Stimulated activated CD4-positive, alpha-beta T cell treated with anti-CD3 and anti-CD28 coated beads, Interleukin-4, amount 100 ng/mL, for 1 hour (primary cell): ENCODE data around the gene TBCC.
"Not testable (repeated sequence)": the region's sequence is repeated elsewhere in the genome, so short reads cannot be mapped to it uniquely, and the experiment has no call there.

ENCODE experiments used
- DNase-seq: peaks from one replicate; pipeline ENCODE4 v3.0.0-alpha.2; 2020

The TBCC gene

DNA sequence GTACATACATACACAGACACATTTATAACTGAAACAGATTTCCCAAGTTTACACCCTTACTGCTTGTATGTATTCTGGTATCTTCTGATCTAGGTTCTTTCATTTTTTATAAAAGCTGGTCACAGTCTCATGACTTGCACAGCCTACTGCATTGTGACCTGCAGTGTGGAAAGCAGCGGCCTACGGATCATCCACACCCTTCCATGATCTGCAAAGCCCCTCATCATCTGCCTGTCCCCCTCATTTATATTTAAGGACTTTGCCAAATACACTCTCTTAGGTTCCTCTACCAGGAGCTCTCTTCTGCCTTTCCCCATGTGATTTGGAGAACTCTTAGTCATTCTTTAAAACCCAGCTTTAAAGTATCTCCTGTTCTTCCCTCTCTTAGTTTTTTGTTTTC lies 23.9 kb upstream of the TBCC start:
- DNase-seq, result no peak

DNA sequence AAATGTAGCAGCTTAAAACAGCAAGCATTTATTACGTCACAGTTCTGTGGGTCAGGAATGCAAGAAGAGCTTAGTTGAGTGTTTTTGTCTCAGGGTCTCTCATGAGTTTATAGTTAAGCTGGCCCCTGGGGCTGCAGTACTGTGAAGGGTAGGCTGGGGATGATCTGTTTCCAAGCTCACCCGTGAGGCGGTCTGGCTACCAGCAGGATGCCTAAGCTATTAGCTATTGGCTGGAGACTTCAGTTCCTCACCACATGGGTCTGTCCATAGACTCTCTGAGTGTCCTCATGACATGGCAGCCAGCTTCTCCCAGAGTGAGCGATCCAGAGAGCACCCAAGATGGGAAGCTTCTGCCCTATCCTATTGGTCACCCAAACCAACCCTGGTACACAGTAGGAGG lies 23.1 kb upstream of the TBCC start:
- no peak for DNase-seq

DNA sequence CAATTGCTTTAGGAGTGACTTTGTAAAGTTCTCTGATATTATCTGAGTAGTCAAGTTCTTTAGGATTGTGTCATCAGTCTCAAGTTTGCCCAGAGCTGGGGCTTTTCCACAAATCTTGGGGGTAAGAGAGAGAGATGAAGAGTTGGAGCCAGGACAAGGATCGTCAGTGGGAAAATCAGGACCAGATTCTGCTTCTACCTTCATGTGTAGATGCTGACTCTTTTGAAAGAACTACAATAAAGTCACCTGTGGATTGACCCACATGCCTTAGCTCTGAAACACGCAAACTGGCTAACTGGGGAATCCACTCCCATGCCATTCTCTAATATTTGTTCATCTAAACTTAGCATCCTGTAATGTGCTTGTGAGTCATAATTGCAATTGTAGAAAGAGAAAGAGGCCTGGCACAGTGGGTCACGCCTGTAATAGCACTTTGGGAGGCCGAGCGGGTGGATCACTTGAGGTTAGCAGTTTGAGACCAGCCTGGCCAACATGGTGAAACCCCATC lies 20.3 kb upstream of the TBCC start:
- no peak for DNase-seq

DNA sequence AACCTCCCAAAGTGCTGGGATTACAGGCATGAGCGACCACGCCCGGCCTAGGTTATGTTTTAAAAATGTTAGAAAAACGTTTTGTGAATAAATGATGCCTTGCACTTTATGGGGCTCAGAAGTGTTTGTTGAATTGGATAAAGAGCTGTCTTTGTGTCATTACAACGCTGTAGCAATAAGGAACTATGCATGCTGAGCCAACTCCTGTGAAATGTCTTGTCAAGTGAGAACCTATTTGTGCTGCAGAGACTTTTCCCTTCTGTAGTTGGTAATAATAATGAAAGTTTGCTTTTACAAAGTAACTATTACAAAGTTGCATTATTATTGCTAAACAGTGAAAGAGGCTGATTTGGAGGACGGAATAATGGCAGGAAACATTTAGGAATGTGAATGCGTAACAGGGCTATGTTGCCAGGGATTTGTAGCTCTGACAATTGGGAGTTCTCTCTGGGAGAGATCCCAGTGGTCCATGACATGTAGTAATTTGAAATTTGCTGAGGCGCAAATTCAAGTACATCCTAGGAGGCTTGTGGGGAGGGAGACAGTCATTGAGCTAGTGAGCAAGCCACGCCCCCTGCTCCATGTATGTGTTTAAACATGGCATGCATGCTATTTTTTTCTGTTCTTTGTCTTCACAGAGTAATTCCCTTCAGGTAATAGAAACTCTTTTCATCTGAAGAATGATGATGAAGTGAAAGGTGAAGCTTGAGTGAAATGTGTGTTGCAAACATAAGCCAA lies 19.2 kb upstream of the TBCC start:
- DNase-seq, result no peak

DNA sequence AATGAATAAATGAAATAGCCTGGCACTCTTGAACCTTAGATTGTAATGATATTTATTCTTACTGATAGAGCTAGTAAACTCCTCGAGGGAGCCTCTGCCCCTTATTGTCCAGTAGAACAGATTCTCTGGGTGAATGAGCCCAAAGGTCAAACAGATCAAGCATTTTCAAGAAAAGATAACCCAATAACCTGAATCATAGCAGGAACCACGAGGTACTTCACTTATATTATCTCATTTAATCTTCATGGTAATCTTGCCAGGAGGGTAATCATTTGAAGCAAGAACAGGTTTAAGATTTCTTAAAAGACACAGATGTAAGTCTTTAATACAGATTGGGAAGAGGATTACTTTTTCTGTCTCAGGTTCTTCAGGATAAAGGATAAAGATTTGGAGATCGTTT lies 17.0 kb upstream of the TBCC start:
- no peak for DNase-seq

DNA sequence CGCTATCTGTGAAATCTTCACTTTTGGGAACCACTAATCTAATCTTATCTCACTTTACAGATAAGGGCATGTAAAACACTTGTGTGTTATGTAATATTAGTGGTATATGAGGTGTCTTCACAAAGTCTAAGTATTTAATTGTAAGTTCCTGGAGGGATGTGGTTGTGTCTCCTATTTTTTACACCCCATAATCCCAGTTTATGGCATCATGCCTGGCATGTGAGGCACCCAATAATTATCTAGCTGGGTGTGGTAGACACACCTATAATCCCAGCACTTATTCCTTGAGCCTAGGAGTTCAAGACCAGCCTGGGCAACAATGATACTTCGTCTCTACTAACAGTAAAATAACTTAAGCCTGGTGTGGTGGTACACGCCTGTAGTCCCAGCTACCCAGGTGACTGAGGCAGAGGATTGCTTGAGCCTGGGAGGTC lies 16.5 kb upstream of the TBCC start:
- no peak for DNase-seq

DNA sequence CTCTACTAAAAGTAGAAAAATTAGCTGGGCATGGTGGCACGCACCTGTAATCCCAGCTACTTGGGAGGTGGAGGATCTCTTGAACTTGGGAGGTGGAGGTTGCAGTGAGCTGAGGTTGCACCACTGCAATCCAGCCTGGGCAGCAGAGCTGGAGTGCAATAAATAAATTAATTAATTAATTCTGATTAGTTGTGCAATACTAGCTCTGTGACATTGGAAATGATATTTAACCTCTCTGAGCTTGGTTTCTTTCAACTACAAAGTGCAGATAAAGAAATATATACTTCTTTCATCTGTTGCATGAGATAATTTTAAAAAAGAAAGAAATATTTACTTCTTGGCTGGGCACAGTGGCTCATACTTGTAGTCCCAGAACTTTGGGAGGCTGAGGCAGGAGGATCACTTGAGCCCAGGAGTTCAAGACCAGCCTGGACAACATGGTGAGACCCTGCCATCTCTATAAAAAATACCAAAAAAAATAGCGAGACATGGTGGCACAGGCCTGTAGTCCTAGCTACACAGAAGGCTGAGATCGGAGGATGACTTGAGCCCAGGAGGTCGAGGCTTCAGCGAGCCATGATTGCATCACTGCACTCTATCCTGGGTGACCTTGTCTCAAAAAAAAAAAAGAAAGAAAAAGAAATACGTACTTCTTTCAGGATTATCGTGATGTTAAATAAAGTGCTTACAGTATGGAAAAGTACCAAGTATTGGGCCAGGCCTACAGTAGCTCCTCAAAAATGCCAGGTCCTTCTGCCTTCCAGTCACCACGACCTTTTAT lies 15.6 kb upstream of the TBCC start:
- DNase-seq, result no peak

DNA sequence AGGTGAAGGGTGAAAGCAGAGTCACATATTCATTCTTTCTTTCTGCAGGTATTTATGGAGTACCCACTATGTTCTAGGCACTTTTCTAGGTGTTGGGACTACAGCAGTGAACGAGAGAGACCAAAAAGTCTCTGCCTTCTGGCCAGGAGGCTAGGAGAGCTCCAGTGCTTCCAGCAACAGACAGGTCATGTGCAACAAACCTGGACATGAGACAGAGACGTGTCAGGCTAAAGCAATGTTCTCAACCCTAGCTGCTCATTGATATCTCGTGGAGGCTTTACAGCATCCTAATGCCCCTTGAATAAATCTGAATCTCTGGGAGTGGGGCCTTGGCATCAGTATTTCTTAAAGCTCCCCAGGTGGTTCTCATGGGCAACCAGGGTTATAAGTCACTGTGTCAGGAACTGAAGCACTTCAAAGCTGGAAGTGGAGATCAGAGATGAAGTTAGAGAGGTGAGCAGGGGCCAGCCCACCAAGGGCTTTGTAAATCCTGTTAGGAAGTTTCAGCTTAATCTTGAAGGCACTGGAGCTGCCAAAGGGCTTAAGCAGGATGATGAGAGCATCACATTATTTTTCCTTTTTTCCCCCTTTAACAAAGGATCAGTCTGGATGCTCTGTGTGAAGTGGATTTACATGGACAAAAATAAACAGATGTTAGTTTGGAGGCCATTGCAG lies 13.0 kb upstream of the TBCC start:
- no peak for DNase-seq

DNA sequence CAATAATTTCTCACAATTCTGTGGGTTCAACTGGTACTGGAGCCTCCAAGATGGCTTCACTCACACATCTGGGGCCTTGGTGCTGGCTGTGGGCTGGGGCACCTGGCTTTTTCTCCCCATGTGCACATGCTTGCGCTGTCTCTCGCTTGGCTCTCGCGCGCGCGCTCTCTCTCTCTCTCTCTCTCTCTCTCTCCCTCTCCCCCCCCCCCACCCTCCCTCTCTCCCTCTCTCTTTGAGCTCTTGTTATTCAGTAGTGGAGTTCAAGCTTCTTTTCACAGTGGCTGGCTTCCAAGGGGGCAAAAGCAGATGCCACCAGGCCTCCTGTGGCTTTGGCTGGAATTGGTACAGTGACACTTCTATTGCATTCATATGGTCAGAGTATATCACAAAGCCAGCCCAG lies 10.8 kb upstream of the TBCC start:
- DNase-seq, result no peak

DNA sequence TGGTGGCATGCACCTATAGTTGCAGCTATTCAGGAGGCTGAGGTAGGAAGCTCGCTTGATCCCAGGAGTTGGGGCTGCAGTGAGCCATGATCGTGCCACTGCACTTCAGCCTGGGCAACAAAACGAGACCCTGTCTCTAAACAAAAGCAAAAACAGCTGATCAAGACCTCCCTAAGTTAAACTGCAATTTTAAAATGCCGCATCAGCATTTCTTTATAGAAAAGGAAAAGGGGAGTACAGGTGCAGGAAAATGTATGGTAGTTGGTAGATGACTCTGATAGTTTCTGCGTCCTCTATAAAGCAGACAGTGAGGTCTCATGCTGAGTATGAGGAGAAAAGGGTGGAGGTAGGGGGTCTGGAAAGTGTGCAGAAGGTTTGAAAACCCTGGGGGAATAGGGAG lies 8.9 kb upstream of the TBCC start:
- DNase-seq, result no peak

DNA sequence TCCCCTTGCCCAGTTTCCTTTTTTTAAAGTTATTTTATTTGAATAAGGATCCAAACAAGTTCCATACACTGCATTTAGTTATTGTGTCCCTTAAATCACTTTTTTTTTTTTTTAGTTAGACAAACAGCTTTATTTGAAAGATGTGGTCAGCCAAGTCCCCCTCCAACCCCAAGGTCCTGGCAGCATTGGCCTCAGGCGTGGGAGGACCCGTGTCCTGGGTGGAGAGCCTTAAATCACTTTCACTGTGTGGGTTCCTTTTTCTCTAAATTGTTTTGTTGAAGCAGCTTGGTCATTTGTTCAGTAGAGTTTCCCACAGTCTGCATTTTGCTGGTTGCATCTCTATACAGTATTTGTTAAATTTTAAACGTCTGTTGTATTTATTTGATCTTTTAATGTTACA lies 5.2 kb upstream of the TBCC start:
- no peak for DNase-seq

DNA sequence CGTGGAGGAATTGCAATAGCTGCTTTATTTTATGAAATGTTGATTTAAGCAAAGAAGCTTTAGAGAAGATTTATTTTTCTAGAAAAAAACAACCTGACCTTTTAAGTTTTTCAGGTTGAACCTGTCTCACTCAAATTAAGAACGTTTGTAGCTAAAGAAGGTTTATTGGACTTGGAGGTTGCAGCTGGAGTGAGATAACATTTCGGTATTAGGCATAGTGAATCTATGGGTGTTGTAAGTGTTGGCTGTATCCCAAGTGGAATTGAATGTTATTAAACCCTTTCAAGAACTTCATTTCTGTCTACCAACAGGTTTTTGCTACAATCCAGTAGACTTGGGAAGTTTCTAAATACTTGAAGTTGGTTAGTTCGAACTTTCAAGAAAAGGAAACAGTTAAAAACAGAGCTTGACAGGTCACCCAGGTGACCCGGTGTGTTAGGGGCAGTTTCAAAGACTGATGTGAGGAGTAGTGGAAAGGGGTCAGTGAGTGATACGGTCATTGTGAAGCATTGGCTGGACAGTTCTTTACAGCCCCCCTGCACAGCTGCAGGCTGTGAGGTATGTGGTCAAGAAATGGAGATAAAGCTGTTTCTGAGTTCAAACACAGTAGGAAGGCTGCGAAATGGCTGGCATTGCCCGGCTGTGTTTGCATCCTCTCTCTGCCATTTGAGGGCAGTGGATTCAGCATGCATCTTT lies 2.4 kb upstream of the TBCC start:
- no peak for DNase-seq

DNA sequence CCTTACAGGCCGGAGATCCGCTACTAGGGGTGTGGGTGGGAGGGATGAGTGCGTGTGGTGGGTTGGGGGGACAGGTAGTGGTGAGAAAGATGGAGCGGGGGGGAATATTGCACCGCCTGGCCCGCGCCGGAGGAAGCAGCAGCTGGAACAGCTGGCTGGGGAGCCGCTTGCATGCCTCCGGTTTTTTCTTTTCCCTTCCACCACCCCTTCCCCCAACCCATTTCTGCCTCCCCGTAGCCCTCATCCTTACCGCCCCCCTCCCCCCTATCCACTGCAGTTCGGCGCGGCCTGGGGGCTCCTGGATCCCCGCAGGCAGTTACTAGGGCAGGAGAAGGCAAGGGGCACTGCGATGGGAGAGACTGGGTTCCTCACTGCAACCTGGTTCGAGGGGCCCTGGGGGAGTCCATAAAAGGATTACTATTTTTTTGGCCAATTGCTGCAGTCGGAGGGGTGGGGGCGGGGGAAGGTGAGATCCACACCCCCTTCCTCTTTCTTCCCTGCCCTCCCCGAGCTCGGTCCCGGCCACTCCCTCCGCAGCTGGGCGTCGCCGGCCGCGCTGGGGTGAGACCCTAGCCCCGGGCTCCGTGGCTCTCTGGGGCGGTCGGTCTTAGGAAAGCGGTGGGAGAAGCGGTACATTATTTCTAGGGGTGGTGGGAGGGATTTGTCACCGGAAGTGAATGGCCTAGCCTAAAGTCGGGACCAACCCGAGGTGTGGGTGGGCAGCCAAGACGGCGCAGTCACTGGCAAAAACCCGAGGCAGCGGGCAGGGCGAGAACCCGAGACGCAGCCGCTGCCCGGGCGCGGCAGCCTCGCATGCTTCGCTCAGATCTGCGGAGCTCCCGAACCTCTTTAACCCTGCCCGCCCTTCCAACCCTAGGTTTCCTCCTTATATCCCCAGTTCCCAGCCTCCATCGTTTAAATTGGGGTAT lies 824 bp upstream of the TBCC start:
- peak; percentile 77 for DNase-seq

DNA sequence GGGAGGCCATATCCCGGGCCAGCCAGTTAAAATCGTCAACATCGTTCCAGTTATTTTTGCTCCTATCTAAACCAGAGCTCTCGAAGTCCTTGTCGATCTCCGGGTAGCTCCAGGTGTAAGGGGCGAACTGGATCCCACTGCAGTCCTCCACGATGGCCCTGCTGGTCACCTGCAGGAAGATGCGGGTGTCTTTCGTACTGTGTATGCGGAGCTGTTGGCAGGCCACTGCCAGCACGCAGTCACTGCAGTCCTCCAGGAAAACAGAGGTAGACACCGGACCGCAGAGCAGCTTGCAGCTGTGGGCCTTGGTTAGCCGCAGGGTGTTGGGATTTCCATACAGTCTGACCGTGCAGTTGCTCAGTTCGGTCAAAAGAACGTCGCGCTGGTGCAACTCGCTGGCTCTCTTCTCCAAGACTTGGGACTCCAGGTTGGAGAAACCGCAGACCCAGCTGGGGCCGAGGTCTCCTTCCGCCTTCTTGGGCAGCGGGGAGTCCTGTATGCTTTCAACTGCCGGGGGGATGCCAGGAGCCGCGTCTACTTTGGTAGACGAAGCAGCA lies 742 bp downstream of the TBCC start:
- DNase-seq, result no peak

DNA sequence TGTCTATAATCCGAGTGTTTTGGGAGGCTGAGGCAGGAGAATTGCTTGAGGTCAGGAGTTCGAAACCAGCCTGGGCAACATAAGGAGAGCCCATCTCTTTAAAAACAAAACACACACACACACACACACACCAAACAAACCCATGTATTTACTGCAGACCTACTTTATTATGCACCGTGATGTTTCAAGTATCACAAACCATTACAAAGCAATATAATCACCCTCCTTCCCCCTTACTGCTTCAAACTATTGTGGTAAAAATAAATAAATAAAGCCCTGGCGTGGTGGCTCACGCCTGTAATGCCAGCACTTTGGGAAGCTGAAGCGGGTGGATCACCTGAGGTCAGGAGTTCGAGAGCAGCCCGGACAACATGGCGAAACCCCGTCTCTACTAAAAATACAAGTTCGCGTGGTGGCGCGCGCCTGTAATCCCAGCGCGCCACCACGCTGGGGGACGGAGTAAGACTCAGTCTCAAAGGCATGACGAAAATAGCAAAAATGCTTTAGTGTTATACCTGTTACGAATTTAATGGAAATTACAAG lies 1.5 kb downstream of the TBCC start:
- no peak for DNase-seq

DNA sequence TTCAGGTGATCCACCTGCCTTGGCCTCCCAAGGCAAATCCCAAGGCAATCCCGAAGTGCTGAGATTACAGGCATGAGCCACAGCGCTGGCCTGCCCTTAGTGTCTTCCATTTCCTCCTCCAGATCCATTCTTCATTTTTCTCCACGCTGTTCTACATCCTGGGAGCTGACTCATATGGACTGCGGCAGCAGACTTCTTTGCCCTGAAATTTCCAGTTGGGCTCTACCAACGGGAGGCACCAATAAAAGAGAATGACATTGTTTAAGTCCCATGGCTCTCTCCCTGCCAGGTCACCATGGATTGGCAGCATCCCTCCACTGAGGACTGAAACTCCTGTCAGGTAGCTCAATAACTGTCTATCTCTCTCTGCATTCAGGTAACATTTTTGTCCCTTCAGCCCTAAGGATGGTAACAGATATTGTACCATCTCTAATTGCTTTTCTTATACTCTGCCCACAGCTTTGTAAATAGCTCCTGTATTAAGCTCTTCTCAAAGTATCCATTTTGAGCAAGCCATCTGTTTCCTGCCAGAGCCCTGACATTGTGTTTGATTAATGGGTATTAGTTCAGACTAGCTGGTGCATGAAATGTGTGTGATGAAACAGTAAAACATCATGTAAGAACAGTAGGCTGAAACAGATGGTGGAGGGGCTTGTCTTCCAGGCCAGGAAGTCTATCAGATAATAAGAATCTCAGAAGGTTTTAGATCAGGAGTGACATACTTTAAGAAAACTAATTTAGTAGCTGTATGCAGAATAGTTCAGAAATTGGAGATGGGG lies 3.6 kb downstream of the TBCC start:
- no peak for DNase-seq

DNA sequence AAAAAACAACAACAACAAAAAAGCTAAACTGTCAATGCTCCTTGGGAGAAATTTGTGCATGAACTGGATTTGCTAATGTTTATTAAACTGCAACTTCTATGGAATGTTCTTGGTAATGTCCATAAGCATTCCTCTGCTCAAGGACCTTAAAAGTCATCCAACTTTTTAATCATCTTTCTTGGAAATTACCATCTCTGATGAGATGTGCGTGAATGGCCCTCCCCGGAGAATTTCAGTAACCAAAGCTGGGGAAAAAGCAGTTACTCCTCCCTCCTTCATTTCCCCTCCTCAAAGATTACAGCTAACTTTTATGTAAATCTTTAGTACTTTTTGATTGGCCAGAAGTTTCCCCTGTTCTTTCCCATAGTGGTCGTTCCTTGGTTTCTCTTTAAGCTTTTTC lies 5.2 kb downstream of the TBCC start:
- no peak for DNase-seq

DNA sequence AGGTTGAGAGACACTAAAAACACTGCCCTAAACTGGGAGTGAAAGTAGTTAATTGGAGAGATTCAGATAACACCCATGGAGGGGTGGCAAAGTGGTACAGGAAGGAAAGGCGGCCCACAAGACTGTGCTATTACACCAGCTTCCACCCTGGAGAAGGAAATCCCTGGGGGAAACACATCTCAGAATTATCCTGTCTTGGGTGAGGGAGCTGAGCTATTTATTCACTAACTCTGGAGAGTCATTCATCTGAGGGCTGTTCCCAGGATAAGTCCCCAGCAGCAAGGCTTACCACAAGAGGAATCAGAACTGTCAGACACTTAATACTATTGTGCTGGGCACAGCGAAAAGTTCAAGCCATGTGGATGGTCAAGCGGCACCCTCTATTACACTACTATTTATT lies 9.9 kb downstream of the TBCC start:
- DNase-seq, result no peak

DNA sequence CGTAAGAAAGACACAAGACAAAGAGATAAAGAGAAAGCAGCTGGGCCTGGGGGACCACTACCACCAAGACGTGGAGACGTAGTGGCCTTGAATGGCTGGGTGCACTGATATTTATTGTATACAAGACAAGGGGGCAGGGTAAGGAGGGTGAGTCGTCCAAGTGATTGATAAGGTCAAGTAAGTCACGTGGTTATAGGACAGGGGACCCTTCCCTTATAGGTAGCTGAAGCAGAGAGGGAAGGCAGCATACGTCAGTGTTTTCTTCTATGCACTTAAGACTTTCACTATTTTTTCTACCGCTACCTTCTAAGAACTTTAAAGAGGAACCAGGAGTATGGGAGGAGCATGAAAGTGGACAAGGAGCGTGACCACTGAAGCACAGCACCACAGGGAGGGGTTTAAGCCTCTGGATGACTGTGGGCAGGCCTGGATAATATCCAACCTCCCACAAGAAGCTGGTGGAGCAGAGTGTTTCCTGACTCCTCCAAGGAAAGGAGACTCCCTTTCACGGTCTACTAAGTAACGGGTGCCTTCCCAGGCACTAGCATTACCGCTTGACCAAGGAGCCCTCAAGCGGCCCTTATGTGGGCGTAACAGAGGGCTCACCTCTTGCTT lies 11.9 kb downstream of the TBCC start:
- not testable (repeated sequence) for DNase-seq

DNA sequence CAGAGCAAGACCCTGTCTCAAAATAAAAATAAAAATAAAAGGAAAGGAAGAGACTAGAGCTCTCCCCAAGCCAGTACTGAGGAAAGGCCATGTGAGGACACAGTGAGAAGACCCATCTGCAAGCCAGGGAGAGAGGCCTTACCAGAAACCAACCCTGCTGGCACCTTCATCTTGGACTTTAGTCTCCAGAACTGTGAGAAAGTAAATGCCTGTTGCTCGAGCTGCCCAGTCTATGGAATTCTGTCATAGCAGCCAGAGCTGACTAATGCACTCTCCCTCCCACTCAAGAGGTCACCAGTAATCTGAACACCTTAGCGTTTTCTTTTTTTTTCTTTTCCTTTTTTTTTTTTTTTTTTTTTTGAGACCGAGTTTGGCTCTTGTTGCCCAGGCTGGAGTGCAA lies 16.2 kb downstream of the TBCC start:
- DNase-seq, result no peak
